Measurements from ENCODE around the gene POU2AF2.

DNA sequence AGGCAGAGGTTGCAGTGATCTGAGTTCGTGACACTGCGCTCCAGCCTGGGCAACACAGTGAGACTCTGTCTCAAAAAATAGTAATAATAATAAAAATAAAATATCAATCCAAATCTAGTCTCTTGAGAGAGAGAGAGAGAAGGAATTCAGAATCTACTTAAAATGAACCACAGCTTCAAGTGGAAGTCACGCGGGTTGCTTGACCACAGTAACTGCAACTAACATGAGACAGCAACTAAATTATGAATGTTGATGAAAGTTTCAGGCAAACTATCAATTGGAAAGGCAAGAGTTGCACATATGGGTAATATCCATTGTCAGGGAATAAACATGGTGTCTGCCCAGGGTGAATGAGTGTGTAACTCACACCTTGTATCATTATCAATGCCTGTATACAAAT lies 12.5 kb downstream of the POU2AF2 start:
- TF ChIP-seq CTCF (IDR thresholded peaks at IDR 0.05) = no peak
- TF ChIP-seq POLR2A (IDR thresholded peaks at IDR 0.05) = no peak
